Activated CD4-positive, CD25-positive, alpha-beta regulatory T cell treated with anti-CD3 and anti-CD28 coated beads, Interleukin-2, amount 50 U/mL, for 72 hours (primary cell): ENCODE results near the gene COL4A4.
A peak's percentile ranks its signal among the peaks of the same experiment; 100 is the strongest.
"Not testable (repeated sequence)": the region's sequence is repeated elsewhere in the genome, so short reads cannot be mapped to it uniquely, and the experiment has no call there.

Experiments used
- DNase-seq: peaks from one replicate; pipeline ENCODE4 v3.0.0; 2021

The COL4A4 gene

DNA sequence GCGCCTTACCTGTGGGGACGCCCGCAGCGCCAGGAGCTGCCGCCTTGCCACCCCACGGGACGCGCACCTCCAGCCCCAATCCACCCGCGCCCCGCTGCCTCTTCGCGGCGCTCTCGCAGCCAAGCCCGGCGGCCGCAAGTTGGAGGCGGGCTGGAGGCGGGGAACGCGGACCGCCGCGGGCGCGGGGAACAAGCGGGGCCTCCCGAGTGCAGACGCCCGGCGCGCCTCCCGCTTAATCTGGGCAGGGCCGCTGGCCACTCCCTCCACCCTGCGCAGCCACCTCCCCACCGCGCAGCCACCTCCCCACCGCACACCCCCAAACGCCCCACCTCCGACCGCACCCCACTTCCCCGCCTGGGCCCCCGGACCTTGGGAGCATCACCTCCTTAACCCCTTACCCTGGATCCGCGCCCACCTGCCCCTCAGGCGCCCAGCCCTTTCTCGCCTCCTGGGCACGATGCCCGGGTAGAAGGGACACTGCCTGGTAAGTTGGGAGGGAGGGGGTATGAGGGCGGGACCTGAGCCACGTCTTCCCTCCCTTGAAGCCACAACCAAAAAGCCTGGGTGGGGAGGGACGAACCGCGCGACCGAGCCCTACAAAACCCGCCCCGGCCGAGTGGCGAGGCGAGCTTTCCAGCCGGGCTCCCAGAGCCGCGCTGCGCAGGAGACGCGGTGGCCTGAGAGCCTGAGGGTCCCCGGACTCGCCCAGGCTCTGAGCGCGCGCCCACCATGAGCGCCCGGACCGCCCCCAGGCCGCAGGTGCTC lies at the start of gene COL4A4, which contains the start of gene COL4A3:
Gene COL4A4 (minus strand): TSS at position 208 of the 765 bp plus-strand sequence. CDS start 16,722 bp downstream, outside the sequence.
Gene COL4A3 (plus strand): TSS at position 627 of the 765 bp plus-strand sequence. CDS start 103 bp downstream, at position 730.
- no peak for DNase-seq

DNA sequence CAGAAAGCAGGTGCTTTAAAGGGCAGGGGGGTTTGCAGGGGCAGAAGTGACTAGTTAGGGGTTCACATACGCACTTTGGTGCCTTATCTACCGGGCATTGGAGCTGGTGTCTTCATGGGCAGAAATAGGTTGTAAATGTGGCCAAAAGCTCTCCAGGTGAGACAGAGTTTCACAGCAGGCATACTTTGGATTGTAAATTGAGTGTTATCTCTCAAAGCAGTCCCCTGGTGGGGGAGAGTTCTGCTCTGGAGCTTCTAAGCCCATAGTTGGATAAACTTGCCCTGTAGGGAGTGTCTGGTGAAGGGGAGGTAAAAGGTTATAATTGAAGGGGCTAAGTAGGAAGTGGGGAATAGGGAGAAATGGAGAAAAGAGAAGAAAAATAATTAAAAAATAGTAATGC lies 43.6 kb upstream of the COL4A4 start:
- no peak for DNase-seq

DNA sequence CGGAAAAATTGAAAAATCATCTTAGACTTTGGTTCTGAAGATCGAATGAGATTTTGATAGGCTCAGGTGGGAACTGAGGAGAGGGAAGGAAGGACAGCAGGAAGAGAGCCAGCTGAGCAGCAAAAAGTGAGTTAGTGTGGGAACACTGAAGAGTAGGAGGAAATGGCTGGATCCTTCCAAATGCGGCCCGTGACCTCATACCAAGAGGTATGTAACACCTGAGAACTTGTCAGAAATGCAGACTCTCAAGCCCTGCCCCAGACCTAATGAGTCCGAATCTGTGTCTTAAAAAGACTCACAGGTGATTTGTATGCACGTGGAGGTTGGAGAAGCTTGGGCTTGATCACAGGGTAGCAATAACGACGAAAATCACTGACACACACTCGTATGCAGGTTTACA lies 42.4 kb upstream of the COL4A4 start:
- DNase-seq, result no peak

DNA sequence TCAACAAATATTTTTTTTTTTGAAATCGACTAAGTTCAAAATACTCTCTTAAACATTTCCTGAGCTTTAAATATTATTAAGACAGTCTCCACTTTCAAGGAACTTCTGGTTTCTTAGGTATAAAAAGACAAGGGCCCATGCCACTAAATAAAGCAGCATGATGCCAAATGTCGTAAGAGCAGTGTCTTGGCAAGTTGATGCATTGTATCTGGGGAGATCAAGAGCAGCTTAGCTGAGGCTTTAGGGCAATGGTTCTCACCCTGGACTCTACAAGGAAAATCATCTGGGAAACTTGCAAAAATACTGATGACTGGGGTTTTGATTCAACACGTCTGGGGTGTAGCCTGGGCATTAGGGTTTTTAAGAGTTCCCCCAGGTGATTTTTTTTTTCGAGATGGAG lies 41.7 kb upstream of the COL4A4 start:
- no peak for DNase-seq

DNA sequence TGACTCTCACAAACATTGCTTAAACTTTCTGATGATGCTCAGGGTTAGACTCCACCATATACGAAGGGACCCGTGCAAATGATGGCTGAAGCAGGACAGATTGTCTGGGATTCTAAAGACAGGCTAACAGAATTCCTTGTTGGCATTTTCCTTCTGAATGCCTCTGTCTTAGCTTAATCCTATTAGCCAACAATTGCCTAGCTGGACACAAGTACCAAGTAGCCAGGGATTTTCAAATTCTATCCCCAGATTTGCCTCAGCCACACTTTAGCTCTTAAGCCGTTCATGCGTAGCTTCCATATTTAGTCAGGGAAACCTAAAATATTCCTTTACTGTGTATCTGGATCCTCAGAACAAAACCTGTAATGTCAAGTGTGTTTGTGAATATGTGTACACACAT lies 40.4 kb upstream of the COL4A4 start:
- DNase-seq, result no peak

DNA sequence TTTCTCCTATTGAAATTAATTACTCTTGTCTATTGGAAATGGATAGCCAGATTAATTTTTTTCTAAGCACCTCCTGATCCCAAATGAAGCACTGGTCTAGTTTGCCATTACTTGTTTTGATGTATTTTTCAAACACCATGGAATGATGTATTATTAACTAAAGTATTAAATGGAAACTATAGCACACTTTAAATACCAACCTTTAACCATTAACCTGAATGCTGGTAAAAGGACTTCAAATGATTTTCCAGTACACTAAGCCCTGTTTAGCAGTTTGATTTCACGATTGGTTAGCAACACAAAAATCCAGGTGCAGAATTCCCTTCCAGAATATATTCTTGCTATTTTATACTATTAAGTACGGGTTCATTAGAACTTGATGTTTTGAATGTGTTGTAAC lies 37.8 kb upstream of the COL4A4 start:
- DNase-seq, result no peak

DNA sequence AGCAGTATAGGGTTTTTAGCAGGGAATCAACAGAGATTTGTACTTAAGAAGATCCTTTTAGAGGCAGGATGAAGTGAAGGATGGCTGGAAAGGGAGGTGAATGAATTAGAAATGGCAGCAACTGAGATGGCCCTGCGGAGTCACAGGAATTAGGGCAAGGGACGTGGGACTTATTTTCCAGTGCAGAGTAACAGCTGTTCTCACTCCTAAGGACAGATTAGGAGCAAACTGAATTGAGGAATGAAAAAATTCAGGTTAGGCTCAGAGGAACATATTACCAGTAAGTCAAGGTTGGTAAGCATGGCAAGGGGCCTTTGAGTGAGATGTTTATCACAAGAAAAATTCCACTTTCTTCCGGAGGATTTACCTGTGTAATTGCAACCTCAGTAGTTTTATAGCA lies 34.9 kb upstream of the COL4A4 start:
- DNase-seq, result no peak

DNA sequence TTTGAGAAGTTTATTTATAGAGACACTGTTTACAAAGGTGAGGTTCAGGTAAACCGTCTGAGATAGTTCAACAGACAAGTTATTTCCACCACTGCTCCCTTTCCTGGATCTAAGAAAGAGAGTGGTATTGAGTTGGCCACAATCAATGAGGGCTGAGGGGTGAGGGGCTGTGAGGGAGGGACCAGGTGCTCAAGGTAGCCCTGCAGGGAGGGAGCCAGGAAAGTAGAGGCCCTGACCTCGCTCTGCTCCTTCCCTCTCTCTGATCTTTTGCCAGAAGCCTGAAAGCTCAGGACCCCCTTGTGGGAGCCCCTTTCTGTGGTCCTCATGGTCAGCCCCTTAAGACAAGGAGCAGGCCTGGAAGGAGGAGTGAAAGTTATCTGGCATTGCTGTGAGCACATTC lies 30.2 kb upstream of the COL4A4 start:
- no peak for DNase-seq

DNA sequence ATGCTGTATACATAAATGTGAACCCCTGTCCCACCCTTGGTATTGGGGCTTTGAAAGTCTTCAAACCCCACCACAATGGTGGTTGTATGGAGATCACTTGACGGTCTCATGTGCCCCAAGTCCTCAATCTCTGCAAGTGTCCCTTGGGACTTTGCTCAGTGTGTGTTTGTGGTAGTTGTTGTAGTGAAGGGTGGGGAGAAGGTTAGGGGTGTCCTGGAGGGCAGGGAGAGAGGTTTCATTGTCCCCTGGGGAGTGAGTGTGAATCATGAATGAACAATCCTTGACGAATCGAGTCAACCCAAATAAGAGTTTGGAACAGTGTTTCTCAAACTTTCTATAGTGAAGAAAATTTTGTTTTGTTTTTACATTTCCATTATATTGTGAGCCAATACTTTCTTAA lies 28.5 kb upstream of the COL4A4 start:
- no peak for DNase-seq

DNA sequence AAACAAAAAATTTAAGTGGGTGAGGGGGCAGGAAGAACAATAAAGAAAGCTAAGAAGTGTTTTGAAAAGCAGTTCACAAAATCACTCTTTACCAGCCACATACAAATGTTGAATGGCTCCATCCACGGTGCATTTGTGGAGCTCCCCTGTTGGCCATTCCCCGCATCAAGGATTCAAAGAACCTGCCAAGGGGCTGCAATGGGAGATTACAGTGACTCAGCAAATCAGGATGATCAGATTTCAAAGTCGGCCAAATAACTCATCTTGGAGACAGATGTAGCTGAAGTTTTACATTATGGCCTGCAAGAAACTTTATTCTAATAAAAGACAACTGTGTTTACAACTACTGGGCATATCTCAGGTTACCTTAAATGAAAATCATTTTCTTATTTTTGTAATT lies 27.4 kb upstream of the COL4A4 start:
- no peak for DNase-seq

DNA sequence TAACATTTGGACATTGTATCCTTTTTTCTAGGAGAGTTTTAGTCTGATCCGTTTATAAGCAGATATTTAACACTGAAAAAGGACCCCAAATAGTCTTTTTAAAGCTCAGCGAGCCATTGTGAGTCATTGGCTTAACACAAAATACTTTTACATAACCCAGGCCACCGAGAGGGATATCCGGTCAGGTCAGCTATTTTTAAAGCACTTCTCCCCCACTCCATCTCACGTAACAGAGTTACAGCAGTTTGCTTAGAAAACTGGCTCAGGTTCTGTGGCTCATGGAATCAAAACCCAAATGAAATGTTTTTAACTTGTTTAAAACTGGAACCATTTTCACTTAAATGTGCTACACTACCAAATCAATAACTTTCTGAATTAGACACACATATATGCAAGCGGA lies 24.3 kb upstream of the COL4A4 start:
- no peak for DNase-seq

DNA sequence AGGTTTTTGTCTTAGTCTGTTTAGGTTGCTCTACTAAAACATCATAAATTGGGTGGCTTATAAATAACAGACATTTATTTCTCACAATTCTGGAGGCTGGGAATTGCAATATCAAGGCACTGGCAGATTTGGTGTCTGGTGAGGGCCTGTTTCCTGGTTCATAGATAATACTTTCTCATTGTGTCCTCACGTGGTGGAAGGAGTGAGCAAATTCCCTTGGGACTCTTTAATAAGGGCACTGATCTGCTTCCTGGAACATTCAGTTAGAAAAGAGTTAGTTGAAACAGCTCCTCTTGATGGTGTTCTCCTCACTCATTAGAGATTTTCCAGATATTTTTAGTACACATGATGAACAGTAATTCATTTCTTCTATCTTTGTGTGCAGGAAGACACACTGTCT lies 22.7 kb upstream of the COL4A4 start:
- no peak for DNase-seq

DNA sequence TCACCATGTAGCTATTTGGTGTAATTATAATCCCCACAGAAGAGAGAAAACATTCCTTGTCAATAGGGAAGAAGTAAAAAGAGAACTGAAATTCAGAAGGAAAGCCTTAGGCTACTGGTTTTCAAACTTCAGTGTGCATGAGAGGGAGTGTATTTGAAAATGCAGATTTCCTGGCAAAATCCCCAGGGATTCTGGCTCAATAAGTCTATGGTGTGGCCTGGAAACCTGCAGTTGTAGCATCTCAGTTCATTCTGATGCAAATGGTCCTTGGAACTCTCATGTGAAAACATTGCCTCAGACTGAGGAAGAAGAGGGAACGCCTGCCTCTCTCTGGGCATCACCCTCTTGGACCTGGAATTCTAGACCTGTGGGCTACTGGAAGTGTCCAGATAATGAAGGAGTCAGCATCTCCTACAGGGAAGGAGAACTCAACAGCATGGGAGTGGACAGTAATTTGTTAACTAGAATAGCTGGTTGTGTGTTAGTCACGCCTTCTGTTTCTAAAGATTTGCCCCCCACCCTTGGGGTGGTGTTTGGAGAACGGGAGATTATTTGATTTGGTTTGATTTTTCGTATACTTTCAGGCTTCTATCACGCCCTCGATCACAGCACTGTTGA lies 21.7 kb upstream of the COL4A4 start:
- no peak for DNase-seq

DNA sequence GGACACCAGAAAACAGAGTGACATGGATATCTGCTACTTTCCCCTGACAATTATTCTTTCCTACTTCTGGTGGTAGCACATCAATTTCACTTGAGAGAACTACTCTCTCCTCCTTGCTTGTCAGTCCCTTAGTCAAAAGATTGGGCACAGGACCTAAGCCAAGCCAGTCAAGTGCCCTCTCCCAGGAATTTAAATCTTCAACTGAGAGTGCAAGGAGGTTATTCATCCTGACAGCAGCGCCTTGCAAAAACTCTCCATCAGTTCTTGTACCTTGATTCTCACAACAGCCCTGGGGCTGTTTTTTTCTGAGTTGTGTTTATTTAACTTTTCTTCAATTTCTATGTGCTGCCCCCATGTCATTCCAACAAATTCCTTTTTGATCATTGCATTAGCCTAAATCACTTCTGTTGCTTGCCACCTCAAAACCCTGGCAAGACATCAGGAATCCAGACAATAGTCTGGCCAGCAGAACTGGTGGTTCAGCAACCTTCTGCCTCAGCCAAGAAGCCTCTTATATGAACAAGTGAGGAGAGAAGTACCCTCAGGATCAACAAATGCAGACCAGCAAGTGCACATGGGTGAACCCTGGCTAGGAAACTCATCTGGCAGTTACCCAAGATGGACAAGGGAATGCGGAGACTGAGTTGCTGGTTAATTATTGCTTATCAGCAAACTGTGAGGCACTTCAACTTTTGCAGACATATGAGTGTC lies 19.8 kb upstream of the COL4A4 start:
- DNase-seq, result no peak

DNA sequence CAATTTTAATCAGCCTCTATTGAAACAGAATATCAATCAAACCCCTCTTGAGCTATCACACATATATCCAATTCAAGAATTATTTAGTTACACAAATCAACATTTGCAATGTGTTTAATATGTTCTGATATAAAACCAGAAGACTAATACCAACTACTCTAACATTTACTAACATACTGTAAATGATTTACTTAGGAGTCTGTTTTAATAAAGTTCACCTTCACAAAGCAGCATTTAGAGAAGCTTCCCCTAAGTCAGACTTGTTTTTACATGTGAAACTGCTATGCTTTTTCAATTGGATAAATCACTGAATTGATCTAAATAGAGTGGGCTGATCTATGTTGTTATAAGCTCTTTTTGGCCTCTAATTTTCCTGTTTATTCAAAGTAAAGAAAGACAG lies 18.8 kb upstream of the COL4A4 start:
- no peak for DNase-seq

DNA sequence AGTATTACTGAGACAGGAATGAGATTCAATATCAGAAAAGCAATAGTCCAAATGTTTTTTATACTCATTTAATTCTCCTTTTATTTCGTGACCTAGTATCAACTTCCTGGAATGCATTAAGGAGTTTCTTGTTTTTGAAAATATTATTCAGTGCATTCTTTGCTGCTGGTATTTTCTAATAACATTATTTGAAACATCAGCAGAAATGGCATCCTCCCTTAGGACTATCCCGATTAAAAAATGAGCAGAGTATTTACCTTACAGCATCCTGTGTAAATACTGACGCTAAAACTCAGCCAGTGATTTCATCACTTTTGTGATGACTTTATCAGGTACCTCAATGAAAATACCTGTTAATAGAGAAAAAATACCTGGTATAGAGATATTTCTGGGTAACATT lies 16.8 kb upstream of the COL4A4 start:
- no peak for DNase-seq

DNA sequence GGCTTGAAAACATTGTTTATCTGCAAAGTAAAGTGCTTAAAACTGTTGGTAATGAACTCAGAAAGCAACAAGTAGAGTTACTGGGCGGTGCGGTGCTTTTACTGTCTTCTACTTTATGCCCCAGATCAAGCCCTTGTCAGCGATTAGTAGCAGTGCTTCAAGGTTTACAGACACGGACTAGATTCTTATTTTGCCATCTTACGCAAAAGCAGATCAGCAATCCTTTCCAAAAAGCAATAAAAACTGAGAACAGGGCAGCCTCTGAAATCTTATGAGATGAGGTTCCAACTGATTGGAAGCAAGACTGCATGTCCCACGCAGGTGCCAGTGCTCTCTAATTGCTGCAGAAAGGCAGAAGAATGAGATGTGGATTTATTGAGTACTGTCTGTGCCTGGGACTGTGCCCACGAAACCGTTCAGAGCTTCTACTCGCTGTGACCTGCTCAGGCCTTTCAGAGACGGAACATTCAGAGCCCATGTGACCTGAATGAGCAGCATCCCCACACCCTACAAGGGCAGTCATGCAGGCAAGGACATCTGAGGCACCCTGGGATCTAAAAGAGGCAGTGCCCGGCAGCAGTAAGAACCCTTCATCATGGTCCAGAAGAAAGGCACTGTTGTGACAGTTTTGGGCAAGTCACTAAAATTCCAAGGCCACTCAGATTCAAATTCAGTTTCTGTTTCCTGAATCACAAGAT lies 16.1 kb upstream of the COL4A4 start:
- DNase-seq, result no peak

DNA sequence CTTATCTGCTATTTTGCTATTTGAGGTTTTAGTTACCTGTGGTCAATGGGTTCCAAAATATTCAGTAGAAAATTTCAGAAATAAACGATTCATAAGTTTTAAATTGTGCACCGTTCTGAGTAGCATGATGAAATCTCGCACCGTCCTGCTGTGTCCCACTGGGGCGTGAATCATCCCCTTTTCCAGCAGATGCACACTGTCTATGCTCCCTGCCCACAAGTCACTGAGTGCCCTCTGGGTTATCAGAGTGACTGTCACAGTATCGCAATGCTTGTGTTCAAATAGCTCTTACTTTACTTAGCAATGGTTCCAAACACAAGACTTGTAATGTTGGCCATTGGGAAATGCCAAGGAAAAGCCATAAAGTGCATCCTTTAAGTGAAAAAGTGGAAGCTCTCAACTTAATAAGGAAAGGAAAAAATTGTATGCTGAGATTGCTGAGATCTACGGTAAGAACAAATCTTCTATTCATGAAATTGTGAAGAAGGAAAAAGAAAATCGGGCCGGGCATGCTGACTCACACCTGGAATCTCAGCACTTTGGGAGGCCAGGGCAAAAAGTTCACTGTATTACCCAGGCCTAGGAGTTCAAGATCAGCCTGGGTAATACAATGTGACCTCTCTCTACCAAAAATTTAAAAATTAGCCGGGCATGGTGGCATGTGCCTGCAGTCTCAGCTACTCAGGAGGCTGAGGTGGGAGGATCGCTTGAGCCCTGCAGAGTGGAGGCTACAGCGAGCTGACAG lies 13.8 kb upstream of the COL4A4 start:
- no peak for DNase-seq

DNA sequence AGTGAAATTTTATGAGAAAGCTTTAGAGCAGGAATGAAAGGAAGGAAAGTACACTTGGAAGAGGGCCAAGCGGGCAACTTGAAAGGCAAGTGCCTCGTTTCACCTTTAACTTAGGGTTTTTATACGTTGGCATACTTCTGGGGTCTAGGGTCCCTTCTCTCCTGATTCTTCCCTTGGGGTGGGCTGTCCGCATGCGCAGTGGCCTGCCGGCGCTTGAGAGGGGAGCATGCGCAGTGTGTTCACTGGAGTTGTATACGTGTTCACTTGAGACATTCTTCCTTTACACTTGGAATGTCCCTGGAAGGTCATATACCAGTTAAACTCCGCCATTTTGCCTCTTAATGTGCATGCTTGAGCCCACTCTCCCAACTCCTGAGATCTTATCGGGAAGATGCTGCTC lies 7.8 kb upstream of the COL4A4 start:
- not testable (repeated sequence) for DNase-seq

DNA sequence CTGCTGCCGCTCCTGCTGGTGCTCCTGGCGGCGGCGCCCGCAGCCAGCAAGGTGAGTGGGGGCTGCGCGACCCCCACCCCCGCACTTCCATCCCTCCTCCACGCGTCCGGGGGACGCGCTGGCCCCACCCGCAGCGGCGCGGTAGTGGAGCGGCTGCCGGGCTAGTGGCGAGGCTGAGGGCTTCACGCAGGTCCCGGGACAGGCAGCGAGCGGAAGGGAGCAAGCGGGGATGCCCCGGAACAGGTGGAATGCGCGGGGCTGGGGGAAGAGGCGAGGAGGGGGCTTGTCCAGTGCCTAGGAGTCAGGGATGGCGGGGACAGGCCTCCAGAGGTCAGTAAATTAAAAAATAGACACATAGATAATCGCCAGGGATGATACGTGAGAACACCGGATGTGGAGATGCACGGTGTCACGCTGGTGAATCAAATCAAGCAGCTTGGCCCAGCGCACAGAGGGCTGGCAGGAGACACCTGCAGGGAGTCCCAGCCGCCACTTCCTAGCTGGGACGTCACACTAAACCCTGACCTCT lies 822 bp upstream of the COL4A4 start:
- peak; percentile 29 for DNase-seq

DNA sequence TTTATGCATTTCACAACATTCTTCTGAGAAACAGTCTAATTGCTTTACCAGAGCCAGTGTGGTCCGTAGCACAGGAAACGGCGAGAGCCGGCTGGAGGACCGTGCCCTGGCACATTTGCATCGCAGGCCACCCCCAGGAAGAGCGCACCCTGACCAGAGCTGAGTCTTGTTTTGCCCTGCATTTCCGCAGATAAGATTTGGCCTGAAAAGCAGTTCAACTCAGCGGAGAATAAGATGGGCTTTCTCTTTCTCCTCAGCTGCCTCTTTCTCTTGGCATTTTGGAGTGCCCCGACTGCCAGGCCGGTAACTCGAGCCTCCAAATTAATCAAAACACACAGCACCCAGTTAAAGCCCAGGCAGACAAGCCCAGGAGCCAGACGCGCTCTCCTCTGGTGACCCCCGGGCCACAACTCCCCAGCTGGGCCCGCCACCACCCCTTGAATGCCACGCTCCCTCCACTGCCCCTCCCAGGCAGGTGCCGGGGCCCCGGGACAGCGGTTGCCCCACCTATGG lies 464 bp downstream of the COL4A4 start:
- no peak for DNase-seq

DNA sequence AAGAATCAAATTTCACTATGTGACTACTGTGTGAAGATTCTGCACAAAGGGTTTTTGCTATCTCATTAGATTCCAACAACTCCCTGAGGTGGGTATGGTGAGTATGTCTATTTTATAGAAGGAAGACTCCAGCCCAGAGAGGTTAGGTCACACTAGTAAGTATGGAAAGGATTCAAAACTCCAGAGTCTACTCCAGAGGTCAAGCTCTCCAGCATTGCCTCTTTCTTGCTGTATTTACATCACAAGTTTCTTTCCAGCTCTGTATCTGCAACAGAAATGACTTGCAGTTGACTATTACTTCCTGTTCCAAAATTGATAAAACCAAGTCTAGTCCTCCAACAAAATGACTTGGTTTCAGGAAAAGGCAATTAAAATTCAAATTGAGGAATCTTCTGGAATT lies 2.1 kb downstream of the COL4A4 start:
- no peak for DNase-seq
